Activated CD4-positive, alpha-beta T cell treated with anti-CD3 and anti-CD28 coated beads, Interleukin-2, amount 50 U/mL, for 48 hours (primary cell): ENCODE results near the gene ARF4.
"Not testable (repeated sequence)": the region's sequence is repeated elsewhere in the genome, so short reads cannot be mapped to it uniquely, and the experiment has no call there.

Experiments used
- DNase-seq, 2 experiments: peaks; one replicate each; pipeline ENCODE4 v3.0.0-alpha.2; 2020

ARF4 gene

GRCh38 chr3:57597127-57597923 lies at the start of gene ARF4:
ARF4 (minus strand) TSS chr3:57597344; CDS start chr3:57597140, 204 bp downstream.
- peak; percentile 98 for DNase-seq

GRCh38 chr3:57646723-57647122 lies 49.6 kb upstream of the ARF4 start:
- no peak for DNase-seq

GRCh38 chr3:57644740-57645139 lies 47.6 kb upstream of the ARF4 start:
- no peak for DNase-seq

GRCh38 chr3:57637391-57637790 lies 40.2 kb upstream of the ARF4 start:
- no peak for DNase-seq

GRCh38 chr3:57634259-57634658 lies 37.1 kb upstream of the ARF4 start:
- DNase-seq: not testable (repeated sequence)

GRCh38 chr3:57627976-57628375 lies 30.8 kb upstream of the ARF4 start:
- no peak for DNase-seq

- DNase-seq: no peak
Observed at GRCh38 chr3:57624801-57625200, 27.7 kb upstream of the ARF4 start.

- DNase-seq: no peak
Observed at GRCh38 chr3:57622362-57622761, 25.2 kb upstream of the ARF4 start.

GRCh38 chr3:57617739-57618138 lies 20.6 kb upstream of the ARF4 start:
- no peak for DNase-seq

- no peak for DNase-seq
Observed at GRCh38 chr3:57616233-57616632, 19.1 kb upstream of the ARF4 start.

- not testable (repeated sequence) for DNase-seq
Observed at GRCh38 chr3:57611870-57612269, 14.7 kb upstream of the ARF4 start.

GRCh38 chr3:57605683-57606082 lies 8.5 kb upstream of the ARF4 start:
- DNase-seq: no peak

GRCh38 chr3:57604971-57605370 lies 7.8 kb upstream of the ARF4 start:
- DNase-seq: no peak

GRCh38 chr3:57600195-57600594 lies 3.1 kb upstream of the ARF4 start:
- DNase-seq: no peak

GRCh38 chr3:57598765-57599360 lies 1.7 kb upstream of the ARF4 start:
- no peak for DNase-seq

GRCh38 chr3:57596495-57597126 lies 533 bp downstream of the ARF4 start:
- DNase-seq: peak; percentile 62 to 71

GRCh38 chr3:57594576-57594975 lies 2.6 kb downstream of the ARF4 start:
- no peak for DNase-seq

- no peak for DNase-seq
Observed at GRCh38 chr3:57594144-57594543, 3.0 kb downstream of the ARF4 start.

- DNase-seq: no peak
Observed at GRCh38 chr3:57592306-57592705, 4.8 kb downstream of the ARF4 start.

- DNase-seq: no peak
Observed at GRCh38 chr3:57587905-57588304, 9.2 kb downstream of the ARF4 start.

GRCh38 chr3:57586778-57587177 lies 10.4 kb downstream of the ARF4 start:
- peak in 1 of 2 experiments; percentile 18 for DNase-seq

- no peak for DNase-seq
Observed at GRCh38 chr3:57583544-57583943, 13.6 kb downstream of the ARF4 start.

GRCh38 chr3:57582474-57583168 lies 14.5 kb downstream of the ARF4 start:
- no peak for DNase-seq
